ENCODE data around the gene CDK11B.
"Not testable (repeated sequence)": the region's sequence is repeated elsewhere in the genome, so short reads cannot be mapped to it uniquely, and the experiment has no call there.

Gene CDK11B

GRCh38 chr1:1658583-1659549 lies at the start of gene CDK11B:
CDK11B (minus strand) TSS chr1:1659004; CDS start chr1:1657485, 1,519 bp downstream.
- peak; percentile 69 for DNase-seq

- DNase-seq, result not testable (repeated sequence)
These were observed 49.1 kb upstream of the CDK11B start for GRCh38 chr1:1707897-1708296.

- not testable (repeated sequence) for DNase-seq
These were observed 48.4 kb upstream of the CDK11B start for GRCh38 chr1:1707241-1707640.

GRCh38 chr1:1705623-1706022 lies 46.8 kb upstream of the CDK11B start:
- DNase-seq, result not testable (repeated sequence)

- DNase-seq, result not testable (repeated sequence)
These were observed 45.6 kb upstream of the CDK11B start for GRCh38 chr1:1704284-1704957.

- DNase-seq, result no peak
These were observed 45.0 kb upstream of the CDK11B start for GRCh38 chr1:1703796-1704195.

GRCh38 chr1:1702506-1702905 lies 43.7 kb upstream of the CDK11B start:
- DNase-seq, result not testable (repeated sequence)

- DNase-seq, result not testable (repeated sequence)
These were observed 41.8 kb upstream of the CDK11B start for GRCh38 chr1:1700557-1700956.

GRCh38 chr1:1700067-1700466 lies 41.3 kb upstream of the CDK11B start:
- not testable (repeated sequence) for DNase-seq

GRCh38 chr1:1699061-1699460 lies 40.3 kb upstream of the CDK11B start:
- not testable (repeated sequence) for DNase-seq

- not testable (repeated sequence) for DNase-seq
These were observed 38.8 kb upstream of the CDK11B start for GRCh38 chr1:1697358-1698183.

- DNase-seq, result not testable (repeated sequence)
These were observed 37.9 kb upstream of the CDK11B start for GRCh38 chr1:1696431-1697357.

GRCh38 chr1:1692714-1693647 lies 34.2 kb upstream of the CDK11B start, which contains the start of gene SLC35E2B:
SLC35E2B (minus strand) TSS chr1:1692795; CDS start chr1:1676699, 16,096 bp downstream.
- DNase-seq, result peak; percentile 20

GRCh38 chr1:1692324-1692713 lies 33.5 kb upstream of the CDK11B start:
- not testable (repeated sequence) for DNase-seq

- not testable (repeated sequence) for DNase-seq
These were observed 32.6 kb upstream of the CDK11B start for GRCh38 chr1:1691443-1691842.

GRCh38 chr1:1689526-1689925 lies 30.7 kb upstream of the CDK11B start:
- not testable (repeated sequence) for DNase-seq

GRCh38 chr1:1687846-1688245 lies 29.0 kb upstream of the CDK11B start:
- DNase-seq, result no peak

GRCh38 chr1:1684031-1684681 lies 25.4 kb upstream of the CDK11B start:
- DNase-seq, result no peak

GRCh38 chr1:1683104-1683905 lies 24.5 kb upstream of the CDK11B start:
- no peak for DNase-seq
